DND-41 (cell line): Measurements from ENCODE around the gene SPRY2.

Experiments
- CTCF ChIP-seq: IDR thresholded peaks from 2 replicates; pipeline ENCODE4 v1.5.1; 2012; ENCODE audit warnings: borderline replicate concordance, low read length, moderate library complexity, mild to moderate bottlenecking; ENCODE audit not compliant: poor library complexity, severe bottlenecking; ENCODE audit errors: extremely low read depth
- EZH2 ChIP-seq: IDR thresholded peaks from 3 replicates; pipeline ENCODE4 v1.6.1; 2012; ENCODE audit warnings: borderline replicate concordance, low read depth, mild to moderate bottlenecking, moderate library complexity, low read length, inconsistent platforms; ENCODE audit not compliant: severe bottlenecking

GRCh38 chr13:80305737-80306136 lies 35.2 kb downstream of the SPRY2 start:
- no peak for TF ChIP-seq CTCF
- TF ChIP-seq EZH2: no peak
